Measurements from ENCODE around the gene PDE2A. TPM values are rescaled to one million over a fixed set of nuclear protein-coding genes. Genes with fewer than 3 reads are reported as not detected.

Gene PDE2A
- total RNA-seq, 1 donor, result not detected

DNA sequence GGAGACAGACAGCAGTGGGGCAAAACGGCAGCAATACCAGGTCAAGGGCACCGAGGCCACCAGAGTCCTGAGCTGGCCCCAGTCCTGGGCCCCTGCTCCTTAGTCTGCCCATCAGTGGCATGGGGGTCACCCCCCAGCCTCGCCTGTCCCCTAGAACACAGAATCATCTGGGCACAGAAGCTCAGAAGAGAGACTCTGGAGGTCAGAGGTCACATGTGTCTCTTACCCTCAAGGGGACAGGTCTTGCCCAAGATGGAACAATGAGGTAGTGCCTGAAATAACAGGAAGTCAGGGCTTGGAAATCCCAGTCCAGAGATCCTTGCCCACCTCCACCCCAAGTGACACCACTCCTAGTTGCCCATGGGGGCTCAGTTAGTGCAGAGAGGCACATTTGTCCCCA lies 20.6 kb downstream of the PDE2A start:
- DNase-seq (ENCODE audit: low read depth), result no peak
- H3K4me3 ChIP-seq (ENCODE audit: low read depth, low read length), result no peak overlapping the region
- no peak for TF ChIP-seq CTCF (IDR thresholded peaks at IDR 0.05; ENCODE audit: insufficient read depth, low read length)

DNA sequence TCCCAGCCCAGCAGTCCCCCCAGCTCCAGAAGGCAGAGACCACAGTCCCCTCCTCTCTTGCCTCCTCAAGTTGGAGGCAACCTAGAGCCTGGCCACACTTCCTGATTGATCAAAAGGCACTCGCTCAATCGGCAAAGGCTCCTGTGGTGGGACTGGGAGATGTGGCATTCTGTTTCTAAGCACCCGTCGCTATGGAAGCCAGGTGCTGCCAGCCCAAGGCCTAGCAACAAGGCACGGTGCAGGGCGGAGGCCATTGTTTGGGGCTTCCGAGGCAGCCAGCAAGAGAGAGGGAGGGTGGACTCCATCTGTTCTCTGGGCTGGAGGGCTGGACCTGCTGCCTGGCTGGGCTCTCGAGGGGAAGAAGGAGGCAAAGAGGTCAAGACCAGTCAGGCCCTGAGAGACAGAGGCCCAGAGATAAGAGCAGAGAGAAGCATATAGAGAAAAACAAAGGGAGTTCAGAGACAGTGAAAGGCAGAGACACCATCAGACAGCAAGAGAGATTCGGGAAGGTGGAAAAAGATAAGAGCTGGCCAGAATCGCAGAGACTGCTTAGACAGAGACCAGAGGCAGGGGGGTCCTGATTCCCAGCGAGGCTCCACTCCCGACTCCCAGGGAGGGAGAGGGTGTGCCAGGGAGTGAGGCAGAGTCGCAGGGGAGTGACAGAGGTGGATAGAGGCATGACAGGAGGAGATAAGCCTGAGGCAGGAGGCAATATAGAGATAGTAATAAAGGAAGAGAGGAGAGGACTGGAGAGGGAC lies 21.2 kb downstream of the PDE2A start:
- H3K4me3 ChIP-seq (ENCODE audit: low read depth, low read length), result no peak overlapping the region
- TF ChIP-seq CTCF (IDR thresholded peaks at IDR 0.05; ENCODE audit: insufficient read depth, low read length), result no peak
- no peak for DNase-seq (ENCODE audit: low read depth)

DNA sequence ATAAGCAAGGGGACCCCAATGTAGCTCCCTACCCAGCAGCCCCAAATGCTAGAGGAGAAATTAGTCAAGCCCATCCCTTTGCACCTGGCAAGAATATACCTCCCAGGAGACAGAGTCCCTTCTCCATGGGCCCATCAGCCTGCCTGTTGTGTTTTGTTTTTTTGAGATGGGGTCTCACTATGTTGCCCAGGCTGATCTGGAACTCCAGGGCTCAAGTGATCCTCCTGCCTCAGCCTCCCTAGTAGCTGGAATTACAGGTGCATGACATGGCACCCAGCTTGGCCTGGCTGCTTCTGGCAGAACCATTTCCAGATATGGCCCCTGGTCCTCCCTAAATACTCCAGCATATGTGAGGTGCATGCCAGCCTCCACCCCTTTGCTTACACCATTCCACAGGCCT lies 22.1 kb downstream of the PDE2A start:
- no peak for TF ChIP-seq CTCF (IDR thresholded peaks at IDR 0.05; ENCODE audit: insufficient read depth, low read length)
- no peak for DNase-seq (ENCODE audit: low read depth)
- no peak overlapping the region for H3K4me3 ChIP-seq (ENCODE audit: low read depth, low read length)

GRCh38 chr11:72649215-72649976 lies 24.8 kb downstream of the PDE2A start:
- DNase-seq (ENCODE audit: low read depth), result no peak
- H3K4me3 ChIP-seq (ENCODE audit: low read depth, low read length), result no peak overlapping the region
- no peak for TF ChIP-seq CTCF (IDR thresholded peaks at IDR 0.05; ENCODE audit: insufficient read depth, low read length)

DNA sequence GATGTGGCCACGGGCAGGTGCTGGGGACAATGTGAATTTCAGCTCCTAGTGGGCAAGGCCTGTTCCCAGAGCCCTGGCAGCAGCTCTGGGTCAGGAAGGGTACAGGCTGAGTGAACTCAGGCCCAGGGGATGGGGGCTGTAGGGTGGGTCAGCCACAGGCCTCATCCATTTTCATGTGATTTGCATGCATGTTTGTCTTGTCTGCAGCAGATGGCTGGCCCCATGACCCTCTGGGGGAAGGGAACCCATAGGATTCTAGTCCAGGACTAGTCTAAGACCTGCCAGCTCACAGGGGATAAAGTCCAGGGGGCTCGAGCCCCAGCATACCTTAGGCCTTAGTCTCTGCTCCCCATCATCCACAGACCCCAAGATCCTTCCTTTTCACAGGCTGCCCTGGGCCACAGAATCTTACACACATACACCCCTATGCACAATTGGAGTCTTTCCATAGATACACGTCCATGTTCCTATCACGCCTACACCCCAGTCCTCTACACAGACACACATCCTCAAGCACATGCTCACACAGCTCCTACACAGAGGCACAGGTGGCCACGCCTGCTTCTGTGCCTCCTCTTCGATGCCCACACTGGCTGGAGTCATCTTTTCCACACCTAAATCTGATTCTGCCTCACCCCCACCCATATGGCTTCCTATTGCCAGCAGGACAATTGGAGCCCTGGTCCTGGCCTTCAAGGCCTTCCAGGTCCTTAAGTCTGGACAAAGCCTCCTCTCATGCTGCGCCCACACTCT lies 25.7 kb downstream of the PDE2A start:
- no peak overlapping the region for H3K4me3 ChIP-seq (ENCODE audit: low read depth, low read length)
- no peak for DNase-seq (ENCODE audit: low read depth)
- TF ChIP-seq CTCF (IDR thresholded peaks at IDR 0.05; ENCODE audit: insufficient read depth, low read length), result no peak

DNA sequence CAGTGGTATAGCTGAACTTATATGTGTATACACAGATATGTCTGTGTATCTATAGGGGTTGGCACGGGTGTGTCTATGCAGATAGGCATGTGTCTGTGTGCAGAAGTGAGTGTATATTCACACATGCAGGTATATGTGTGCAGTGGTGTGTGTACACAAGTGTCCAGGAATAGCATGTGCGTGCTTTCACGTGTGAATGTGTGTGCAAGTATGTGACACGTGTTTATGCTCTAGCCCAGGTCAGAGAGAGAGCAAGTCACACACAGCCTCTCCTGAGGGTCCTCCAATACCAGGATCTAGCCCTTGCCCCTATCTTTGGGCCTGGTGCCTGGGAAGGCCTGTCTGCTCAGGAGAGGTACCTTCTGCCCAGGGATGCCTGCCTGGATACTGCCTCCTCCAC lies 26.3 kb downstream of the PDE2A start:
- no peak for DNase-seq (ENCODE audit: low read depth)
- no peak overlapping the region for H3K4me3 ChIP-seq (ENCODE audit: low read depth, low read length)
- TF ChIP-seq CTCF (IDR thresholded peaks at IDR 0.05; ENCODE audit: insufficient read depth, low read length), result no peak
